Stimulated activated CD4-positive, alpha-beta T cell treated with anti-CD3 and anti-CD28 coated beads, TNF-alpha, amount 100 ng/mL, for 48 hours (primary cell): ENCODE measurements around the gene COX19.

Source experiments
- DNase-seq, 3 donors: peaks; one replicate each; pipeline ENCODE4 v3.0.0-alpha.2; 2020; ENCODE audit warnings: low read depth in 3 of 3

COX19 gene

GRCh38 chr7:974820-975681 lies at the start of gene COX19:
COX19 (minus strand) TSS chr7:975549; CDS start chr7:975509, 40 bp downstream.
- DNase-seq: peak; percentile 82 to 89 (median 85)

GRCh38 chr7:1024331-1024841 lies 49.0 kb upstream of the COX19 start:
- no peak for DNase-seq

GRCh38 chr7:1022801-1023465 lies 47.6 kb upstream of the COX19 start:
- no peak for DNase-seq

GRCh38 chr7:1022356-1022755 lies 47.0 kb upstream of the COX19 start:
- no peak for DNase-seq

- DNase-seq: no peak
Measured at GRCh38 chr7:1021931-1022330, 46.6 kb upstream of the COX19 start.

GRCh38 chr7:1021366-1021765 lies 46.0 kb upstream of the COX19 start:
- DNase-seq: no peak

GRCh38 chr7:1020849-1021251 lies 45.5 kb upstream of the COX19 start:
- DNase-seq: no peak

GRCh38 chr7:1019789-1020610 lies 44.7 kb upstream of the COX19 start:
- no peak for DNase-seq

- DNase-seq: no peak
Measured at GRCh38 chr7:1019255-1019785, 44.0 kb upstream of the COX19 start.

GRCh38 chr7:1018334-1018695 lies 43.0 kb upstream of the COX19 start:
- no peak for DNase-seq

GRCh38 chr7:1017586-1018333 lies 42.4 kb upstream of the COX19 start:
- no peak for DNase-seq

- DNase-seq: no peak
Measured at GRCh38 chr7:1016577-1017531, 41.5 kb upstream of the COX19 start.

- no peak for DNase-seq
Measured at GRCh38 chr7:1015196-1016121, 40.1 kb upstream of the COX19 start.

- no peak for DNase-seq
Measured at GRCh38 chr7:1014681-1015080, 39.3 kb upstream of the COX19 start.

GRCh38 chr7:1013581-1013980 lies 38.2 kb upstream of the COX19 start:
- DNase-seq: no peak

GRCh38 chr7:1012716-1013095 lies 37.4 kb upstream of the COX19 start:
- no peak for DNase-seq

GRCh38 chr7:1012004-1012715 lies 36.8 kb upstream of the COX19 start:
- no peak for DNase-seq

GRCh38 chr7:1011297-1012003 lies 36.1 kb upstream of the COX19 start:
- no peak for DNase-seq
